ENCODE data around the gene ANXA10. TPM values are rescaled to one million over a fixed set of nuclear protein-coding genes. Genes with fewer than 3 reads are reported as not detected.
"Not testable (repeated sequence)": the region's sequence is repeated elsewhere in the genome, so short reads cannot be mapped to it uniquely, and the experiment has no call there.

ANXA10 gene
- total RNA-seq, 1 donor from 2014 or later = 0.82 TPM

DNA sequence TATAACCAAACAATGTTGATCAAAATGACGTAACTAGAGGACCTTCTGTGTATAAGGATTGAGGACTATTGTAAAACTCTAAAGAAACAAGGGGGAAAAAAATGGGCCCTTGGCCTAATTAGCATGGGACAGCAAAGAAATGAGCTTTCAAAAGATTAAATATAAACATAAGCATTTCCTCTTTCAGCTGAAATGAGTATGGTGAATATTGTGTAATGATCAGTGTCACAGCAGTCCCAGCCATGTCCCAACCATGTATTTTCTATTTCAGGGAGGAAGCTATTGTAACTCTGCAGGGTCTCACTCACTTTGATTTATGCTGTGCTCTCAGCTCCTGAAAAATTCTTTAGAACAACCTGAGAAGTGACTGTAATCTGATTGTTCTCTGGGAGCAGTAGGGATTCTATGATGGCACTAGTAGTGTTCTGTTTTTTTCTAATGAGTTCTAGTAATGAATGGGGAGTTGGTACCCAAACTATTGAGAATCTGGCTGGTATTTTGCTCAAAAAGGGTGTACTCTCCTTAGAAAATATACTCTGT, 25.8 kb downstream of the ANXA10 start:
- no peak for DNase-seq (ENCODE audit: extremely low read depth, low read depth, low spot score)

DNA sequence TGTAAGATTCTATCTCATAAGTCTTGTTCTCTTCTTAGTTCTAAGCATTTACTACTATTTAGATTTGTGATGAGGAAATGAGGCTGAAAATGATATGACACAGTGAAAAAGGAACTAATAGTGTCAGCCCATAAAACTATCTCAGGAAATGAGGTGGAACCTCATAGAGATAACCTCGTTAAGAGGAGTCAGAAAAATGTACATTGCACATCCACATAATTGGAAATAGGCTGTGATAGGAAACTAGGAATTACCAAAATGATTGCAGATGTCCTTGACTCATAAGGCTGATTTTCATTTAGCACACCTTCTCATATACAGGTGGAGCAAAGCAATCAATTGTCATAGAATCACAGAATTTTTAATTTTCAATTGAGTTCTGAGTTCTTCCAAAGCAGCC, 26.8 kb downstream of the ANXA10 start:
- no peak for DNase-seq (ENCODE audit: extremely low read depth, low read depth, low spot score)

DNA sequence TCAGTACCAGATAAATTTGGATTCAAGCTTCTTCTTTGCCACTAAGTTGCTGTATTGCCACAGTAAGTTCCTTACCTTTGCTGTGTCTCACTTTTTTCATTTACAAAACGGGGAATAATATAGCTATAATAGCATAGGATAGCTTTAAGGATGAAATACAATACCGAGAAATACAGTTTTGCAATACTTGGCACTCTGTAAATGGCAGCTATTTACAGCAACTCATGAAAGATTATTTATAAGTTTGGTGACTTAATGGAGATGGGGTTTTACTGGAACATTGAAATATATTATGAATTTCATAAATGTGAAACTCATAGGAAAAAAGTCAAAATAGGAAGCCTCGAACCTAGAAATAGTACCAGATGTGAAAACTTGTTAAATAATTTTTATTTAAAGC, 27.6 kb downstream of the ANXA10 start:
- no peak for DNase-seq (ENCODE audit: extremely low read depth, low read depth, low spot score)

DNA sequence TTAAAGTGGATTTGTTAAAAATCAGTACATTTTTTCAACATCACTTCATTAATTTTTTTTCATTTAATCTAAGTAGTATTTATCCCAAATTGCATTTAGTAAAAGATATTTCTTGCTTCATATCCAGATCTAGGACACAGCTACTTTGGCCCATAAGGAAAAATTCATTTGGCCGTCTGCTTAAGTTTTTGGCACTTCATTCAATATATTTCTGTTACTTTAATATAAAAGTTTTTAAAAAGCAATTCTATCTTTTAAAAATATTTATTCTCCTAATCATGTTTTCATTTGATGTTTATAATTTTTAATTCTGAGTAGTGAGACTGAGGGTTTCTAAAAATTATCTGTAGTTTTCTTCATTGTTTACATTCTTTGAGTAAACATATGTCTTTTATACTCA, 28.5 kb downstream of the ANXA10 start:
- no peak for DNase-seq (ENCODE audit: extremely low read depth, low read depth, low spot score)

DNA sequence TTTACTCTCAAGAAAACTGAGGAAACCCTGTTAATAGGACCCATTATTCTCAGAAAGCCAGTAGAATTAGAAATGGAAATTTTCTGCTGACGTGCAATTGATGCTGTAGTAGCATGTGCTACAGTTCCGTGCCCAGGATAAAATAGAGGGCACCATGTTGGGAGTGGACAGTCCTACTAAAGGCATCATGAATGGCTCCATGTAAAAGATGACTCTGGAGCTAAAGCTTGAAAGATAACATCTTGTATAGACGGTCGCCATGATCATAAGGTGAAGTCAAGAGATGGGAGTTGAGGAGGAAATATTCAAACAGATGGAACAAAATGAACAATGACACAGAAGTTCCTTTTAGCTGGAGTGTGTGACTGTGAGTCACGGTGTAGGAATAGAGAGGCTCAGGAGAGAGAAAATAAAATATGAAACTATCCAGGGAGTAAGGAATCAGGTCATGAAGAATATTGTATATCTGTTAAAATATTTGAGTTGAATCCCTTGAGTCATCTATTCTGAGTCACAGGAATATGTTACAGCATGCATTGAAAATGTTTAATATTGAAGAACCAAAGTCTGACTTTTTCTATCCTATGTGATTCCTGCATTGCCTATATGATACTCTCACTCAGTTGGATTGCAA, 31.8 kb downstream of the ANXA10 start:
- no peak for DNase-seq (ENCODE audit: extremely low read depth, low read depth, low spot score)

DNA sequence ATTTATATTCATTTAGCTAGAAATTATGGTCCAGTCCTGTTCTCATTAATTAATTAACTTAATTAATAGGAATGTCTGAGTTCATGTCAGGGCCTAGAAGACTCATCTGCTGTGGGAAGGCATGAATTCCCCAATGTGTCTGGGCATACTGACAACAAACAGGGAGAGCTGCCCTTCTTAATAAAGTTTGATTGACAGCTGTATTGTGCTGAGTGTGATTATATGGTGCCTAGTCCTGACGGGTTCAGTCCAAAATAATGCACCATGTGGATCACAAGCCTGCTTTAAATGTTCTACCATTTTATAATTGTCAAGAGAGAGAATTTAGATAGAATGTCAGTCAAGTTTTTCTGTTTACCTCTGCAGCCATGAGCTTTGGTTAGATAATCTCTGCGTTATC, 34.6 kb downstream of the ANXA10 start:
- DNase-seq (ENCODE audit: extremely low read depth, low read depth, low spot score) = no peak

DNA sequence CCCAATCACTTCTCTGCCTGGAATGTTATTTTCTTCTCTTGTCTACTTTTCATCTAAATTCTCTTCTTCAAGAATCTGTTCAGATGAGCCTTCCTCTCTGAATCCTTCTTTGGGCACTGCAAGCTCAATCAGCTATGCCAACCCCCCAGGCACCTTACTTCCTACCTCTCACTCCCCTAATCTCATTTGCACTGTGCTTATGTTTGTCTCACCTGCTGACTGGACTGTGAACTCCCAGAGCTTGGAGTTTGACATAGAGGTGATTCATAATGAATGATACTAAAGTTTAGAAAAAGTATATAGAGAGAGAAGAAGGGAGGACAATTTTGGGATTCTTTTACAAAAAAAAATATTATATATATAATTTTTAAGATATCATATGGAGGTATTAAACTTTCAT, 36.3 kb downstream of the ANXA10 start:
- no peak for DNase-seq (ENCODE audit: extremely low read depth, low read depth, low spot score)

DNA sequence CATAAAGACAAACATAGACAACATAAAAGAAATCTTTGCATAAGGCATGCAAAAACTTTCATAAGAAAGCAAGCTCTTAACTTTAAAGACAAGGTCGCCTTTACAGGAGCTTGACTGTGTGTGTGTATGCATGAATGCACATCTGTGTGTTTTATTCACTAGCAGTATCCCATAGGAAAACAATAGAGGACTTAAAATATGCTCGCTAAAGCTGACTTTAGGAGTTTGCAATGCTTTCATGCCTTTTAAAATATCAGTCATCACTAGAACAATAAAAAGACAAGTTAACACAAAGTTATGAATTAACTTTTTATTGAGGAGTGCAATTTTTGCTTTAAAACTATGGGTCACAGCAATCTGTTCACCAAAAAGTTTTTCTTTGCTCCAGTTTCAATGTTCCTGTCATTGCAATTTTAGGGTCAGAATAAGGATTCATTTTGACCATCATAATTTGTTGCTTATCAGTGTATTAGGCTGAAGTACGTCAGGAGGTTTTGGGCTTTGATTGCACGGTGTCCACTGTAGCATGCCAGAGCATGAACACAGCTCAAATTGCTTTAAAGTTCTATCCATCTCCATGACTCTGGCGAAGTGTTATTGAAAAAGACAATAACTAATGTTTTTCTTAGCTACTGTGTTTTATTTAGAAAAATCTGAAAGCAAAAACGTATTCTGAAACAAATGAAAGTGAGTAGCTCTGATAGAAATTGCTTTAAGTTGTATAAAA, 36.9 kb downstream of the ANXA10 start:
- no peak for DNase-seq (ENCODE audit: extremely low read depth, low read depth, low spot score)

DNA sequence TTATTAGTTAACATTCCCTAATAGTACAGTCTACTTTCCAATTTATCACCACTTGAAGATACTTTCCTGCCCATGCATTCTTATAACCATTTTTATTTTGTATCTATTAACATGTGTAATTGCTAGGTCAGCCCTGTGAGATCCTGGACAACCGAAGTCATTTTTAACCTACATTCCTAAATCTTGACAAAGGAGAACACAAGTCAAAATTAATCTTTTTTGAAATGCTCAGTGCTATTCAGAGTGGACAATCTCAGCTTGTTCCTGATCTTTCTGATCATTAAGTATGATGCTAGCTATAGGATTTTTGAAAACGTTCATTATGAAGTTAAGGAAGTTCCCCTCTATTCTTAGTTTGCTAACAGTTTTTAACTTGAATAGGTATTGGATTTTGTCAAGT, 37.5 kb downstream of the ANXA10 start:
- DNase-seq (ENCODE audit: extremely low read depth, low read depth, low spot score) = no peak

DNA sequence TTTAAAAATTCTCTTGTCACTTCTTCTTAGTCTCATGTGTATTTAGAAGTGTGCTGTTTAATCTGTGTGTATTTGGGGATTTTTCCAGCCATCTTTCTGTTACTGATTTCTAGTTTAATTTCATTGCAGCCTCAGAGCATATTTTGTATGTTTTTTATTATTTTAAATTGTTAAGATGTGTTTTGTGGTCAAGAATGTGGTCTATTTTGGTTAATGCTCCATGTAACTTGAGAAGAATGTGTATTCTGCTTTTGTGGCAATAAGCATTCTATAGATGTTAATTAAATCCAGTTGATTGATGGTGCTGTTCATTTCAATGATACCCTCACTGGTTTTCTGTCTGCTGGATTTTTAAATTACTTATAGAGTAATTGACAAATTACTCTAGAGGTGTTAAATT, 38.9 kb downstream of the ANXA10 start:
- DNase-seq (ENCODE audit: extremely low read depth, low read depth, low spot score) = no peak

DNA sequence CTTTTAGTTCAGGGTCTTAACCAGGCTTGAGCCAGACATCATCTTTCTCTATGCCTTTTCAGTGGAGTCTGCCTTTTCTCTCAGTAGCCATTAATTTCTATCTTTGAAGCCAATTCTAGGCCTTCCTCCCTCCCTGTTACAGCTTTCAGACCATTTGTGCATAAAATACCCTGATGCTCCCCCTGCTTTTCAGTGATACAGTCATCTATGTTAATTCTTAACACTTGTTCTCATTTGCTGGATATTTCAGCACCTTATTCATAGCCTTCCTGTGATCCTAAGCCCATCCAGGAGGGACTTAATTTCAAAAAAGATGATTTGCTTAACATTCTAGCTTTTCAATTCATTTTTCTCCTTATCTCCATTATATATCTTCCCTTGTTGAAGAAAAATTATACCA, 42.3 kb downstream of the ANXA10 start:
- no peak for DNase-seq (ENCODE audit: extremely low read depth, low read depth, low spot score)

DNA sequence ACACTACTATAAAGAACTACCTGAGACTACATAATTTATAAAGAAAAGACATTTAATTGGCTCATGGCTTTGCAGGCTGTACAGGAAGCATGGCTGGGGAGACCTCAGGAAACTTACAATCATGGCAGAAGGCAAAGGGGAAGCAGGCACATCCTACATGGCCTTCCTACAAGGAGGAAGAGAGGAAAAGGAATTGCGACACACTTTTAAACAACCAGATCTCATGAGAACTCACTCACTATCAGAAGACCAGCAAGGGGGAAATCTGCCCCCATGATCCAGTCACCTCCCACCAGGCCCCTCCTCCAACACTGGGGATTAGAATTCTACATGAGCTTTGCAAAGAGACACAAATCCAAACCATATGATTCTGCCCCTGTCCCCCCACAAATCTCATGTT, 43.5 kb downstream of the ANXA10 start:
- DNase-seq (ENCODE audit: extremely low read depth, low read depth, low spot score) = not testable (repeated sequence)

DNA sequence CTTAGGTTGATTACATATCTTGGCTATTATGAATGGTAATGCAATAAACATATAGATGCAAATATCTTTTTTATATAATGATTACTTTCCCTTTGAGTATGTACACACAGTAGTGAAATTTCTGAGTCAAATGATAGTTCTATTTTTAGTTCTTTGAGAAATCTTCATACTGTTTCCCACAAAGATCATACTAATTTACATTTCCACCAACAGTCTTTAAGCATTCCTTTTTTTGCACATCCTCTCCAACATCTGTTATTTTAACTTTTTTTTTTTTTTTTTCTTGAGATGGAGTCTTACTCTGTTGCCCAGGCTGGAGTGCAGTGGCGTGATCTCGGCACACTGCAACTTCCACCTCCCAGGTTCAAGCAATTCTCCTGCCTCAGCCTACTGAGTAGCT, 45.4 kb downstream of the ANXA10 start:
- not testable (repeated sequence) for DNase-seq (ENCODE audit: extremely low read depth, low read depth, low spot score)

DNA sequence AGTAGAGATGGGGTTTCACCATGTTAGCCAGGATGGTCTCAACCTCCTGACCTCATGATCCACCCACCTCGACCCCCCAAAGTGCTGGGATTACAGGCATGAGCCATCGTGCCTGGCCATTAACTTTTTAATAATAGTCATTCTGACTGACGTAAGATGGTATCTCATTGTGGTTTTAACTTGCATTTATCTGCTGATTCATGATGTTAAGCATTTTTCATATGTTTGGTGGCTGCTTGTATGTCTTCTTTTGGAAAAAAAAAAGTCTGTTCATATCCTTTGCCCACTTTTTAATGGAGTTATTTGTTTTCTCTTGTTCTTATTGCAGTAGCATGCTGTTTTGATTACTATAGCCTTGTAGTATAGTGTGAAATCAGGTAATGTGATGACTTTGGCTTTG, 45.8 kb downstream of the ANXA10 start:
- DNase-seq (ENCODE audit: extremely low read depth, low read depth, low spot score) = no peak

DNA sequence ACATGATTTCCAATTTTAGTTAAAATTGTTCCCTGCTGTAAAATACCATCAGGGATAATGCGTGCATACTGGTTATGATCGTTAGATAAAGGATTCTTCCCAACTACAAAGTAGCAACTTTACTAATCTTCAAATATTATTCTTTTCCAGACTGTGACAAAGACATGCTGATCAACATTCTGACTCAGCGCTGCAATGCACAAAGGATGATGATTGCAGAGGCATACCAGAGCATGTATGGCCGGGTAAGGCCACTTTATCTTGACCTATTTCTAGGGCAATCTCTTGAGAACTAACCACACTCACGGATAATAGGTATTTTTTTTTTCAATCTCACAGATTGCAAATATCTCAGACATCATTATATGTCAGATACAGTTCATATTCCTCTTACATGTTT, 47.0 kb downstream of the ANXA10 start:
- no peak for DNase-seq (ENCODE audit: extremely low read depth, low read depth, low spot score)

DNA sequence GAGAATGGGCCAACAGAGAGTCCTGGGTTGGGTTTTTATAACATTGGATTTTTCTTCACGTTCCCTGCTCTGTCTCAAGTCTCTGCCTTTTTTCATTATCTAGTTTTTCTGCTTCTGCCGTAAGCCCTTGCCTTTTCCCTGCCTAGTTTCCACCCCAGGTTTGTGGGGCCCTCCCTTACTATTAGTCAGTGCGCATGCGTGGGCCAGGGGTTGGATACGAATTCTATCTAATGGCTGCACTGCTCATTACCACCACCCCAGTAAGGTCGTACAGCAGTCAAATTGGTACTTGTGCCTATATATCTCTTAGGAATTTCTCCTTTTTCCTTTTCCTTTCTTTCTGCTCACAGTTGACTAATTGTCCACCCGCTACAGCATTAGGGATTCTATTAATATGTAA, 49.4 kb downstream of the ANXA10 start:
- DNase-seq (ENCODE audit: extremely low read depth, low read depth, low spot score) = no peak

DNA sequence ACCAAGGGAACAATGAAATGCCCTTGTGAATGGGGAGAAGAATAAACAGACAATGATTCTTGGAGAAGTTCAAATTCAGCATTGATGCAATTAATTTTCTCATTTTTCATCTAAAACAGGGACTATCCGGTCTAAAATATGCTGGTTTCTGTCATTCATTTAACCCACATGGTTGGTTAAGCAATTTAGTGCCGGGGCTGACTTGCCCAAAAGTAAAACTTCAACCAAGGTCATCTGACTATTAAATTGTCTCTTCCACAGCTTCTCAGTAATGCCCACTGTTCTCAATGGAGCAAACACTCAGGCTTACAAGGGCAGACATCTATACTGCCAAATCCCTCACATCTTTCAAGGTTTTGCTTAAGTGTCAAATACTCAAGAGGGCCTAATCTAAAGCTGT, 51.3 kb downstream of the ANXA10 start:
- DNase-seq (ENCODE audit: extremely low read depth, low read depth, low spot score) = no peak

DNA sequence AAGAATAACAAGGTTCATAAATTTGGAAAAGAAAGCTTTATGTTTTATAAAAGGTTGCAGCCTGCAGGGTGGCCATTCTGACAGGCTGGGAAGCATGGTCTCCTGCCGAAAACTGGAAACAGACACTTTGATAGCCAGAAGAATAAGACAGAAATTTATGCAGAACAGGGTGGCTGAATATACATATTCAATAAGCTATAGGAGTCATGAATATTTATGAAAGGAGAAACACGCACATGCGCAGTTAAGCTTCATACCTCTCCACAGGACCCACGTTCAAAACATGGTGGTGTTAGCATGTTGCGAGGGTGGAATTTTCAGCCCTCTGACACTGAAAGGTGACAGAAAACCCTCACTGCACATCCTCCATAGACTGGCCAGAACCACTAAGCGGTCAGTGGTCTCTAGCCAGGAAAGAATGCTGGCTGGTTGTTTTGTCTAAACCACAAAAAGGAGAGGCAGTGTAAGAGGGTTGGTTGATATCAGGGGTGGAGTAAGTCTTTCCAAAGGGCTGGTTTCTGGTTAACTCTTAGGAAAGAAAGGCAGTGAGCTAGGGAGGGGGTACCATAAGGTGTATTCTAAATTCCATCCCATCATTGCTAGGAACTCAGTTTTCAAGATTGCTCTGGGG, 58.2 kb downstream of the ANXA10 start:
- DNase-seq (ENCODE audit: extremely low read depth, low read depth, low spot score) = no peak

DNA sequence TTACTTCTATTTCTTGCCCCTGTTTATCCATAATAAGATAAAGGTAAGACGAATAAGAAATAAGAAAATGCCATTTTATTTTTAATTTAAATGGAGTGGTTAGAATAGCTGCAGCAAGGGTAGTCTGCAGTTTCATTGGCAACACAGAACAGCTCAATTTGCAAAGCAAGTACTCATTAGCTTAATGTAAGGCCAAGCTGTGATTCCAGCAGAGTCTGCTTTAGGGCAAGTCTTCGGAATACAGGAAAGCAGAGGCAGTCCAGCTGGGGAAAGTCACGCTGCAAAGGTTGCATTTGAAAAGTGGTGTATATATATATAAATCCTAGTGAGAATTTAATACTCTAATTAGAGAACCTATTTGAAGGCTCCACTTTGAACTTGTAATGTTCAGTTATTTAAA, 59.0 kb downstream of the ANXA10 start:
- DNase-seq (ENCODE audit: extremely low read depth, low read depth, low spot score) = no peak

DNA sequence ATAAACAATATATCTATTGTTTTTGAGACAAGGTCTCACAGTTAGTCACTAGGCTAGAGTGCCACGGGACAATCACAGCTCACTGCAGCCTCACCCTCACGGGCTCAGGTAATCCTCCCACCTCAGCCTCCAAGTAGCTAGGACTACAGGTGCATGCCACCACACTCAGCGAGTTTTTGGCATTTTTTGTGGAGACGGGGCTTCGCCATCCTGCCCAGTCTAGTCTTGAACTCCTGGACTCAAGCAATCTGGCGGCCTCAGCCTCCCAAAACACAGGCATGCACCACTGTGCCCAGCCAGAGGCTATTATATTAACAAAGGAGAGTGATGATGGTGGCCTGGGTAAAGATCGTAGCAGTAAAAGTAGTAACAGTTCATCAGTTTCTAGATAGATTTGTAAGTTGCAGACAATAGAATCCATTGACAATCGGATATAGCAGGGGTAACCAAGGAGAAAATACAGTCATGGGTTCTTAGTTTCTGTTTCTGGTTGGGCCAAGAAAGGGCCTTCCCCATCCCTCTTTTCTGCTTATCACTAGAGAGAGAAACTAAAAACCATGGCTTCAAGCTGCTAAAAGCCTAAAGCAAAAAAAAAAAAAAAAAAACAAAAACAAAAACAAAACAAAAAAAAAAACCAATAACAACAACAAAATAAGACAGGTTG, 60.6 kb downstream of the ANXA10 start:
- DNase-seq (ENCODE audit: extremely low read depth, low read depth, low spot score) = no peak

Measured in glomerular endothelial cell (primary cell).